Thoracic aorta (tissue), 2 donors: ENCODE data around the gene GALNT10. TPM values are rescaled to one million over a fixed set of nuclear protein-coding genes. Genes with fewer than 3 reads are reported as not detected.

Experiments used
- ATAC-seq: fragments of 150-250 bp; one replicate; pipeline ENCODE4 v1.8.0; 2017; ENCODE audit warnings: low read depth; ENCODE audit not compliant: insufficient number of reproducible peaks, low FRiP score
- DNase-seq: peaks from one replicate; pipeline ENCODE4 v3.0.0-alpha.2; 2020; ENCODE audit warnings: low spot score
- H3K27ac ChIP-seq, 2 donors: fragments of 200-600 bp; sonication (generic); 1 replicate in 1 of 2; 2 replicates in 1 of 2; pipeline ENCODE4 v1.5.1; 2016; ENCODE audit warnings: mild to moderate bottlenecking in 2 of 2, moderate library complexity in 2 of 2
- H3K27me3 ChIP-seq: fragments of 200-600 bp; sonication (generic); replicated peaks from 2 replicates; pipeline ENCODE4 v1.6.0; 2016; ENCODE audit warnings: mild to moderate bottlenecking; ENCODE audit not compliant: insufficient read depth
- H3K36me3 ChIP-seq: fragments of 200-600 bp; sonication (generic); one replicate; pipeline ENCODE4 v1.5.1; 2016
- H3K4me1 ChIP-seq, 2 donors: fragments of 200-600 bp; sonication (generic); 1 replicate in 1 of 2; 2 replicates in 1 of 2; pipeline versions ENCODE4 v1.5.1 to v1.6.0; 2016; ENCODE audit warnings: low read depth in 2 of 2, mild to moderate bottlenecking in 1 of 2; ENCODE audit not compliant: control insufficient read depth in 1 of 2
- H3K4me3 ChIP-seq: fragments of 200-600 bp; sonication (generic); 2 replicates; pipeline ENCODE4 v1.5.1; 2016; ENCODE audit warnings: mild to moderate bottlenecking
- H3K9me3 ChIP-seq: fragments of 200-600 bp; sonication (generic); 2 replicates; pipeline ENCODE4 v1.5.1; 2016
- total RNA-seq, 2 donors: library from RNA; depleted of rRNA; stranded (reverse); fragments of >200 nt; gene quantifications; one replicate each; pipeline versions ENCODE4 v1.1.0 to v1.2.3, GENCODE V29; 2016
- TF ChIP-seq, protein P1 (sequence below): fragments of 200-600 bp; sonication (generic); IDR thresholded peaks from one replicate; pipeline ENCODE4 v1.5.1; 2019; ENCODE audit warnings: antibody characterized with exemption

GALNT10 gene
- total RNA-seq, 2 donors from 2014 or later: 43.0 to 52.7 TPM

DNA sequence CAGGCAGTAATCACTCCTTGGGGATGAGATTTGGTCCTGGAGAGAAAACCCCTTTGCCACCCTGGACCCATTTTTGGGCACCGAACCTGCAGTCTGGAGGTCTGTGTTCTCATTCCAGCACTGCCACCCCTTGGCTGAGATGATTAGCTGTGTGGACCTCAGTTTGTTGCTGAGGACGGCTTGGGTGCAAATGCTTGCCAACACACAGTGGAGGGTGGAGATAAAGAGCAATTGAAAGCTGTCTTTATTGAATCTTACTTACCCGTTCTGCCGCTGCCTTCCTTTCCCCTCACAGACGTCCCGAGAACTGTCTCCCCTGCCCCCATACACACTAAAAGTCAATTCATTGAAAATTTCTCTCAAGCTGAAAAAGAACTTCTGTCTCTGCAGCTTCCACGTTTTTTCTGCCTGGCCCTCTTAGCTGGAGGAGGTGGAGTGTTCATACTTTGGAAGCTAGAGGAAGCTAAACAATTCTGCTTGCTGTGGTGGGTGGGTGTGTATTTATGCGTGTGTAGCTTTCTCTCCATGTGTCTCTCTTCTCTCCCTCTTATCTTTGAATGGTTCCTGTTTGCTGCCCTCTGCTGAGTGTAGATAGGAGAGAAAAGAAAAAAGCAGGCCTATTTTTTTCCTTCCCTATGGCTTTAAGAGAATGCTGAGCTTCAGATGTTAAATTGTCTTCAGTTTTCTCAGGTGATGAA is 6.6 kb downstream of the GALNT10 start:
- H3K4me1 ChIP-seq: peaks cover 22 to 31% of the 10 kb centered on the region in 2 donors
- H3K27me3 ChIP-seq: no peaks in the 10 kb centered on the region
- H3K4me3 ChIP-seq: no peak overlapping the region
- no peak for ATAC-seq
- TF ChIP-seq, protein P1, sequence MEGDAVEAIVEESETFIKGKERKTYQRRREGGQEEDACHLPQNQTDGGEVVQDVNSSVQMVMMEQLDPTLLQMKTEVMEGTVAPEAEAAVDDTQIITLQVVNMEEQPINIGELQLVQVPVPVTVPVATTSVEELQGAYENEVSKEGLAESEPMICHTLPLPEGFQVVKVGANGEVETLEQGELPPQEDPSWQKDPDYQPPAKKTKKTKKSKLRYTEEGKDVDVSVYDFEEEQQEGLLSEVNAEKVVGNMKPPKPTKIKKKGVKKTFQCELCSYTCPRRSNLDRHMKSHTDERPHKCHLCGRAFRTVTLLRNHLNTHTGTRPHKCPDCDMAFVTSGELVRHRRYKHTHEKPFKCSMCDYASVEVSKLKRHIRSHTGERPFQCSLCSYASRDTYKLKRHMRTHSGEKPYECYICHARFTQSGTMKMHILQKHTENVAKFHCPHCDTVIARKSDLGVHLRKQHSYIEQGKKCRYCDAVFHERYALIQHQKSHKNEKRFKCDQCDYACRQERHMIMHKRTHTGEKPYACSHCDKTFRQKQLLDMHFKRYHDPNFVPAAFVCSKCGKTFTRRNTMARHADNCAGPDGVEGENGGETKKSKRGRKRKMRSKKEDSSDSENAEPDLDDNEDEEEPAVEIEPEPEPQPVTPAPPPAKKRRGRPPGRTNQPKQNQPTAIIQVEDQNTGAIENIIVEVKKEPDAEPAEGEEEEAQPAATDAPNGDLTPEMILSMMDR: no peak
- no peak overlapping the region for H3K27ac ChIP-seq
- no peak for DNase-seq
- H3K36me3 ChIP-seq: peaks cover 4% of the 10 kb centered on the region
- no peaks in the 10 kb centered on the region for H3K9me3 ChIP-seq

- no peak overlapping the region for H3K4me3 ChIP-seq
- H3K4me1 ChIP-seq: peaks cover 15 to 28% of the 10 kb centered on the region in 2 donors
- DNase-seq: no peak
- TF ChIP-seq, protein P1: no peak
- no peaks in the 10 kb centered on the region for H3K9me3 ChIP-seq
- no peak overlapping the region for H3K27ac ChIP-seq
- no peak for ATAC-seq
- H3K27me3 ChIP-seq: no peaks in the 10 kb centered on the region
- H3K36me3 ChIP-seq: peaks cover 4% of the 10 kb centered on the region
Measured at GRCh38 chr5:154197801-154198491, 7.4 kb downstream of the GALNT10 start.

- H3K27ac ChIP-seq: no peak overlapping the region
- peaks cover 4% of the 10 kb centered on the region for H3K36me3 ChIP-seq
- H3K4me3 ChIP-seq: no peak overlapping the region
- H3K4me1 ChIP-seq: peaks cover 15 to 20% of the 10 kb centered on the region in 2 donors
- H3K9me3 ChIP-seq: no peaks in the 10 kb centered on the region
- ATAC-seq (no peak), DNase-seq (no peak)
- TF ChIP-seq, protein P1: no peak
- no peaks in the 10 kb centered on the region for H3K27me3 ChIP-seq
Measured at GRCh38 chr5:154198611-154199230, 8.2 kb downstream of the GALNT10 start.

GRCh38 chr5:154199263-154199662 is 8.7 kb downstream of the GALNT10 start:
- no peak for ATAC-seq
- Histone ChIP-seq H3K4me1 (peaks cover 13 to 14% of the 10 kb centered on the region in 2 donors), H3K27me3 (no peaks in the 10 kb centered on the region), H3K9me3 (no peaks in the 10 kb centered on the region), H3K4me3 (no peak overlapping the region), H3K36me3 (peaks cover 4% of the 10 kb centered on the region), H3K27ac (no peak overlapping the region)
- TF ChIP-seq, protein P1: no peak
- no peak for DNase-seq

DNA sequence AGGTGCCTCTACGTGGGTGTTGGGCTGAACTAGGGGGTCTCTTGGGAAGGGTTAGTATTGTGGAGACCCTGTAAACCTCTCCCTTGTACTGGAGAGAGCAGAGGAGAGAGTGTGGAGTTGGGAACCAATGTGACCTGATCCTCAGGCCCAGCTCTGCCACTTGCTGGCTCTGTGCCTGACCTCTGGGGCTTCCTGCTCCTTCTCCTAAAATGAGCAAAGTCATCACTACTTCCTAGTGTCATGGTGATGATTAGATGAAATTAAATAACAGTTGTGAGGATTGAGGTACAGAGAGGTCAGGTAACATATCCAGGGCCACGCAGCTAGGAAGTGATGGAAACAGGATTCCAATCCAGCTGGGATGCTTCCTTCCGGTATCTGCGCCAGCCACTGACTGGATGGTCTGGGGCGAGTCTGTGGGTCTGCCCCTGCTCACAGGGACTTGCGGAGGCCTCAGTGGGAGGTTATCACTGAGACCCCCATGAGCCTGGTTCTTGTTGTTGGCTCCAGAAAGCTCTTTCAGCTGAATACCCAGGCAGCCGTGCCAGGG is 9.2 kb downstream of the GALNT10 start:
- Histone ChIP-seq H3K9me3 (no peaks in the 10 kb centered on the region), H3K27me3 (no peaks in the 10 kb centered on the region), H3K36me3 (peaks cover 4% of the 10 kb centered on the region), H3K4me1 (peaks cover 10 to 12% of the 10 kb centered on the region in 2 donors), H3K27ac (no peak overlapping the region), H3K4me3 (no peak overlapping the region)
- DNase-seq (no peak), ATAC-seq (no peak)
- TF ChIP-seq, protein P1: no peak
